ENCODE measurements around the gene RIPK3.

- TF ChIP-seq CTCF (conservative IDR thresholded peaks at IDR 0.05), result no peak
- no peak for TF ChIP-seq ZFX (IDR thresholded peaks at IDR 0.05)
These were observed 28.9 kb upstream of the RIPK3 start for GRCh38 chr14:24368562-24369252.

Measured in C4-2B (cell line).